ENCODE measurements around the gene BAIAP2L1.

Gene BAIAP2L1

DNA sequence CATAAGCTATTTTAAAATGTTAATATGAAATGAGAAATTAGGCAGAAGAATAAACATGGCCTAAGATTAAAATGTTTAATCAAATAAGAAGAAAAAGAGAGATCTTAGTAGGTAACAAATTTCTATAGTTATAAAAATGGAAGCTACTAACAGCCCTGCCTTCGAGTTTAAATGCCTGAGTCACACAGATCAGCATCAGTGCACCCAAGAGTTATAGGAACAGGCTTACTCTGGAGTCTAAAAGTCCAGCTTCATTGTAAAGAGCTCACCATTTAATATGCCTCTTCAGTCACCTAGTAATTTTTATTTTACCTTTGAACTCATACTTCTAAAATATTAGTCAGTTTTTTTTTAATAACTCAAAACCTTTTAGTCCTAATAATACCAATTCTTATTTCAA, 66.8 kb downstream of the BAIAP2L1 start:
- H3K27ac ChIP-seq (ENCODE audit: extremely low read depth, low read depth, low read length) = no peak overlapping the region

GRCh38 chr7:98330926-98331529, 69.9 kb downstream of the BAIAP2L1 start:
- Histone ChIP-seq H3K36me3 (ENCODE audit: control insufficient read depth in 2 of 2, insufficient read depth in 1 of 2, low read length in 2 of 2) (no peaks in the 10 kb centered on the region; a peak in 1 of 3 replicates), H3K27ac (ENCODE audit: extremely low read depth, low read depth, low read length) (no peak overlapping the region), H3K4me3 (ENCODE audit: low read depth, low read length) (no peak overlapping the region), H3K9me3 (ENCODE audit: control insufficient read depth, insufficient read depth, low read depth, low read length) (no peaks in the 10 kb centered on the region), H3K4me1 (ENCODE audit: control insufficient read depth, insufficient read depth, low read length) (0 out of 2 replicates have a peak, but pooled peaks cover 5% of the 10 kb centered on the region)
- no peak for TF ChIP-seq ZNF629 (tag by site-specific recombination; IDR thresholded peaks at IDR 0.05)
- peak; percentile 94 for TF ChIP-seq ZNF558 (tag by site-specific recombination; IDR thresholded peaks at IDR 0.05)
- TF ChIP-seq ZNF366 (tag by site-specific recombination; conservative IDR thresholded peaks at IDR 0.05) = no peak
- no peak for TF ChIP-seq ZNF521 (tag by site-specific recombination; IDR thresholded peaks at IDR 0.05)
- ChIA-PET CTCF (interaction anchor here (0.5 to 0.6 kb wide), 2 partner anchors 59 to 91 kb away, joined by 3 read pairs; no protein-coding TSS in a partner anchor), POLR2A (no interaction called here)

More for the DNA sequence above, 66.8 kb downstream of the BAIAP2L1 start:
- TF ChIP-seq ZNF391 (tag by site-specific recombination; IDR thresholded peaks at IDR 0.05; ENCODE audit: borderline replicate concordance, low read depth) (no peak), ZNF670 (tag by site-specific recombination; IDR thresholded peaks at IDR 0.05; ENCODE audit: low read depth) (no peak), ZNF398 (tag by site-specific recombination; IDR thresholded peaks at IDR 0.05) (no peak), REST (tag by site-specific recombination; IDR thresholded peaks at IDR 0.05) (no peak), ZNF121 (tag by site-specific recombination; IDR thresholded peaks at IDR 0.05) (no peak), ZNF169 (tag by site-specific recombination; IDR thresholded peaks at IDR 0.05) (no peak), ZNF658 (tag by site-specific recombination; IDR thresholded peaks at IDR 0.05) (no peak), SP7 (tag by site-specific recombination; IDR thresholded peaks at IDR 0.05) (no peak), ZEB2 (tag by site-specific recombination; IDR thresholded peaks at IDR 0.05) (no peak), ZNF837 (tag by site-specific recombination; IDR thresholded peaks at IDR 0.05) (no peak), ZNF677 (tag by site-specific recombination; IDR thresholded peaks at IDR 0.05) (no peak), ZNF768 (tag by site-specific recombination; IDR thresholded peaks at IDR 0.05) (no peak)
- TF ChIP-seq, protein P1, sequence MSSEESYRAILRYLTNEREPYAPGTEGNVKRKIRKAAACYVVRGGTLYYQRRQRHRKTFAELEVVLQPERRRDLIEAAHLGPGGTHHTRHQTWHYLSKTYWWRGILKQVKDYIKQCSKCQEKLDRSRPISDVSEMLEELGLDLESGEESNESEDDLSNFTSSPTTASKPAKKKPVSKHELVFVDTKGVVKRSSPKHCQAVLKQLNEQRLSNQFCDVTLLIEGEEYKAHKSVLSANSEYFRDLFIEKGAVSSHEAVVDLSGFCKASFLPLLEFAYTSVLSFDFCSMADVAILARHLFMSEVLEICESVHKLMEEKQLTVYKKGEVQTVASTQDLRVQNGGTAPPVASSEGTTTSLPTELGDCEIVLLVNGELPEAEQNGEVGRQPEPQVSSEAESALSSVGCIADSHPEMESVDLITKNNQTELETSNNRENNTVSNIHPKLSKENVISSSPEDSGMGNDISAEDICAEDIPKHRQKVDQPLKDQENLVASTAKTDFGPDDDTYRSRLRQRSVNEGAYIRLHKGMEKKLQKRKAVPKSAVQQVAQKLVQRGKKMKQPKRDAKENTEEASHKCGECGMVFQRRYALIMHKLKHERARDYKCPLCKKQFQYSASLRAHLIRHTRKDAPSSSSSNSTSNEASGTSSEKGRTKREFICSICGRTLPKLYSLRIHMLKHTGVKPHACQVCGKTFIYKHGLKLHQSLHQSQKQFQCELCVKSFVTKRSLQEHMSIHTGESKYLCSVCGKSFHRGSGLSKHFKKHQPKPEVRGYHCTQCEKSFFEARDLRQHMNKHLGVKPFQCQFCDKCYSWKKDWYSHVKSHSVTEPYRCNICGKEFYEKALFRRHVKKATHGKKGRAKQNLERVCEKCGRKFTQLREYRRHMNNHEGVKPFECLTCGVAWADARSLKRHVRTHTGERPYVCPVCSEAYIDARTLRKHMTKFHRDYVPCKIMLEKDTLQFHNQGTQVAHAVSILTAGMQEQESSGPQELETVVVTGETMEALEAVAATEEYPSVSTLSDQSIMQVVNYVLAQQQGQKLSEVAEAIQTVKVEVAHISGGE (tag by site-specific recombination; conservative IDR thresholded peaks at IDR 0.05; ENCODE audit: low read depth) = no peak
- H3K4me3 ChIP-seq (ENCODE audit: low read depth, low read length) = no peak overlapping the region
- no peaks in the 10 kb centered on the region for H3K9me3 ChIP-seq (ENCODE audit: control insufficient read depth, insufficient read depth, low read depth, low read length)
- H3K4me1 ChIP-seq (ENCODE audit: control insufficient read depth, insufficient read depth, low read length) = 0 out of 2 replicates have a peak, but pooled peaks cover 5% of the 10 kb centered on the region
- H3K36me3 ChIP-seq (ENCODE audit: control insufficient read depth in 2 of 2, insufficient read depth in 1 of 2, low read length in 2 of 2) = no peaks in the 10 kb centered on the region; a peak in 1 of 3 replicates
- CTCF ChIA-PET = interaction anchor here (0.5 to 1.1 kb wide), 4 partner anchors 24 to 429 kb away, joined by 3 read pairs; no protein-coding TSS in a partner anchor
- POLR2A ChIA-PET = no interaction called here
